ENCODE results near the gene GRXCR2.

GRXCR2 gene

GRCh38 chr5:145834917-145835847 is 37.6 kb downstream of the GRXCR2 start, which contains the start of gene PRELID2:
PRELID2 (minus strand) TSS chr5:145835342; CDS start chr5:145835251, 91 bp downstream.
- DNase-seq, result peak; percentile 83

GRCh38 chr5:145834554-145834916 is 38.3 kb downstream of the GRXCR2 start:
- no peak for DNase-seq

GRCh38 chr5:145833631-145834200 is 39.1 kb downstream of the GRXCR2 start:
- no peak for DNase-seq

GRCh38 chr5:145830594-145830993 is 42.2 kb downstream of the GRXCR2 start:
- no peak for DNase-seq

GRCh38 chr5:145829708-145830361 is 43.0 kb downstream of the GRXCR2 start:
- DNase-seq, result no peak

GRCh38 chr5:145826895-145827674 is 45.7 kb downstream of the GRXCR2 start:
- peak; percentile 59 for DNase-seq

- DNase-seq, result peak; percentile 53
Measured at GRCh38 chr5:145825751-145826180, 47.0 kb downstream of the GRXCR2 start.

GRCh38 chr5:145824040-145824439 is 48.8 kb downstream of the GRXCR2 start:
- DNase-seq, result no peak

- no peak for DNase-seq
Measured at GRCh38 chr5:145818604-145819003, 54.2 kb downstream of the GRXCR2 start.

GRCh38 chr5:145812877-145813276 is 59.9 kb downstream of the GRXCR2 start:
- DNase-seq, result no peak

GRCh38 chr5:145811834-145812625 is 60.8 kb downstream of the GRXCR2 start:
- DNase-seq, result peak; percentile 54
